Endodermal cell (in vitro differentiated cells): Measurements from ENCODE around the gene PALMD. TPM values are rescaled to one million over a fixed set of nuclear protein-coding genes. Genes with fewer than 3 reads are reported as not detected.

Experiments used
- DNase-seq: peaks from one replicate; pipeline ENCODE4 v3.0.0-alpha.2; 2017
- H3K27ac ChIP-seq: 2 replicates; pipeline ENCODE4 v1.5.1; 2013; ENCODE audit warnings: mild to moderate bottlenecking, low read depth, low read length, moderate library complexity
- H3K27me3 ChIP-seq: 2 replicates; pipeline ENCODE4 v1.6.1; 2013; ENCODE audit warnings: mild to moderate bottlenecking, low read length, moderate library complexity; ENCODE audit not compliant: insufficient read depth, control insufficient read depth, poor library complexity, severe bottlenecking
- H3K36me3 ChIP-seq: 2 replicates; pipeline ENCODE4 v1.7.0; 2013; ENCODE audit warnings: mild to moderate bottlenecking, low read length, moderate library complexity; ENCODE audit not compliant: control insufficient read depth, insufficient read depth
- H3K4me1 ChIP-seq: one replicate; pipeline ENCODE4 v1.7.0; 2013; ENCODE audit warnings: low read length; ENCODE audit not compliant: control insufficient read depth, insufficient read depth
- H3K4me3 ChIP-seq: 2 replicates; pipeline ENCODE4 v1.5.1; 2013; ENCODE audit warnings: mild to moderate bottlenecking, low read length, moderate library complexity
- H3K9ac ChIP-seq: 2 replicates; pipeline ENCODE4 v1.6.1; 2013; ENCODE audit warnings: mild to moderate bottlenecking, low read length, moderate library complexity; ENCODE audit not compliant: poor library complexity, severe bottlenecking; ENCODE audit errors: extremely low read depth
- H3K9me3 ChIP-seq: 2 replicates; pipeline ENCODE4 v1.6.1; 2013; ENCODE audit warnings: mild to moderate bottlenecking, low read length, moderate library complexity; ENCODE audit not compliant: control insufficient read depth
- H3K27ac Mint-ChIP-seq: 2 replicates; pipeline ENCODE4 v1.8.0; 2020; ENCODE audit warnings: mixed read lengths
- H3K27me3 Mint-ChIP-seq: 2 replicates; pipeline ENCODE4 v1.8.0; 2021; ENCODE audit warnings: mild to moderate bottlenecking, mixed read lengths; ENCODE audit not compliant: insufficient read depth
- H3K36me3 Mint-ChIP-seq: 2 replicates; pipeline ENCODE4 v1.8.0; 2020; ENCODE audit warnings: low read depth, mixed read lengths
- H3K4me1 Mint-ChIP-seq: 2 replicates; pipeline ENCODE4 v1.8.0; 2020; ENCODE audit warnings: mixed read lengths
- H3K4me3 Mint-ChIP-seq: 2 replicates; pipeline ENCODE4 v1.8.0; 2020; ENCODE audit warnings: mild to moderate bottlenecking, moderate library complexity, mixed read lengths
- H3K9me3 Mint-ChIP-seq: 2 replicates; pipeline ENCODE4 v1.8.0; 2020; ENCODE audit warnings: mild to moderate bottlenecking, mixed read lengths
- CTCF ChIP-seq: fragments of 200-600 bp; sonication (generic); conservative IDR thresholded peaks from 2 replicates; pipeline ENCODE4 v1.5.0; 2021; ENCODE audit warnings: antibody characterized with exemption, mild to moderate bottlenecking
- WGBS, 2 experiments: methylation state at CpG; one replicate each; pipeline versions ENCODE4 v1.1.5 to v1.1.7; 2013; ENCODE audit warnings: missing lambda C conversion rate in 2 of 2, mixed read lengths in 1 of 2; ENCODE audit not compliant: insufficient coverage in 1 of 2, insufficient read length in 1 of 2; 5-methylcytosine and 5-hydroxymethylcytosine counted together
- total RNA-seq, 2 donors: library from RNA; stranded (reverse); fragmentation: NEBNext Ultra II Directional in 1 of 2; extraction: Animal tissue kit (Norgen Biotek cat#: 25700) in 1 of 2; gene quantifications; 2 replicates in 1 of 2; 3 replicates in 1 of 2; pipeline ENCODE4 v1.2.1, GENCODE V29; 2021

PALMD gene
- total RNA-seq, 2 donors from 2014 or later, result 0.24 to 0.26 TPM

GRCh38 chr1:99641558-99641957 lies 4.4 kb upstream of the PALMD start:
- H3K9me3 ChIP-seq, result no peaks in the 10 kb centered on the region
- Mint-ChIP-seq H3K27me3 (no peaks in the 10 kb centered on the region), H3K27ac (no peak overlapping the region), H3K4me3 (no peak overlapping the region), H3K36me3 (no peaks in the 10 kb centered on the region), H3K4me1 (peaks cover 22% of the 10 kb centered on the region), H3K9me3 (no peaks in the 10 kb centered on the region)
- no peak overlapping the region for H3K27ac ChIP-seq
- no peak for DNase-seq
- TF ChIP-seq CTCF, result no peak
- no peak overlapping the region for H3K9ac ChIP-seq
- H3K36me3 ChIP-seq, result no peaks in the 10 kb centered on the region
- H3K4me1 ChIP-seq, result peaks cover 25% of the 10 kb centered on the region
- H3K27me3 ChIP-seq, result no peaks in the 10 kb centered on the region
- no peak overlapping the region for H3K4me3 ChIP-seq

- H3K27me3 Mint-ChIP-seq, result no peaks in the 10 kb centered on the region
- no peaks in the 10 kb centered on the region for H3K36me3 Mint-ChIP-seq
- Histone ChIP-seq H3K4me3 (no peak overlapping the region), H3K27me3 (no peaks in the 10 kb centered on the region), H3K9ac (no peak overlapping the region), H3K4me1 (peaks cover 27% of the 10 kb centered on the region), H3K36me3 (no peaks in the 10 kb centered on the region), H3K9me3 (no peaks in the 10 kb centered on the region), H3K27ac (no peak overlapping the region)
- no peak overlapping the region for H3K27ac Mint-ChIP-seq
- H3K4me1 Mint-ChIP-seq, result peaks cover 25% of the 10 kb centered on the region
- no peak for DNase-seq
- 95 to 100% methylated on average over 6 to 7 of the region's 7 CpGs for WGBS, 2 experiments
- no peak for TF ChIP-seq CTCF
- no peaks in the 10 kb centered on the region for H3K9me3 Mint-ChIP-seq
- no peak overlapping the region for H3K4me3 Mint-ChIP-seq
Observed at GRCh38 chr1:99642053-99642452, 3.9 kb upstream of the PALMD start.

GRCh38 chr1:99643021-99643779 lies 2.7 kb upstream of the PALMD start:
- 93 to 100% methylated on average over 1 of the region's 1 CpG for WGBS, 2 experiments

More at GRCh38 chr1:99643021-99643779, 2.7 kb upstream of the PALMD start:
- Histone ChIP-seq H3K4me1 (peaks cover 27% of the 10 kb centered on the region), H3K27ac (no peak overlapping the region), H3K9ac (no peak overlapping the region), H3K4me3 (no peak overlapping the region), H3K27me3 (no peaks in the 10 kb centered on the region), H3K9me3 (no peaks in the 10 kb centered on the region), H3K36me3 (no peaks in the 10 kb centered on the region)
- DNase-seq, result no peak
- Mint-ChIP-seq H3K4me3 (no peak overlapping the region), H3K9me3 (no peaks in the 10 kb centered on the region), H3K27me3 (no peaks in the 10 kb centered on the region), H3K4me1 (peaks cover 33% of the 10 kb centered on the region), H3K36me3 (no peaks in the 10 kb centered on the region), H3K27ac (no peak overlapping the region)
- TF ChIP-seq CTCF, result no peak
